Hepatocyte (in vitro differentiated cells): ENCODE measurements around the gene RCBTB2. TPM values are rescaled to one million over a fixed set of nuclear protein-coding genes. Genes with fewer than 3 reads are reported as not detected.

ENCODE experiments used
- DNase-seq: peaks from one replicate; pipeline ENCODE4 v3.0.0-alpha.2; 2016; ENCODE audit warnings: low spot score
- H2AFZ ChIP-seq: fragments of 200-600 bp; sonication (generic); 2 replicates; pipeline ENCODE4 v1.6.0; 2016; ENCODE audit warnings: antibody characterized with exemption, mild to moderate bottlenecking
- H3K27ac ChIP-seq: fragments of 200-600 bp; sonication (generic); 2 replicates; pipeline ENCODE4 v1.5.1; 2016; ENCODE audit warnings: mild to moderate bottlenecking
- H3K27me3 ChIP-seq: fragments of 200-600 bp; sonication (generic); 2 replicates; pipeline ENCODE4 v1.6.1; 2016
- H3K36me3 ChIP-seq: fragments of 200-600 bp; sonication (generic); replicated peaks from 2 replicates; pipeline ENCODE4 v1.5.1; 2016; ENCODE audit warnings: low read depth; ENCODE audit not compliant: insufficient read depth
- H3K4me1 ChIP-seq: fragments of 200-600 bp; sonication (generic); 2 replicates; pipeline ENCODE4 v1.5.1; 2016; ENCODE audit warnings: mild to moderate bottlenecking, moderate library complexity; ENCODE audit not compliant: insufficient read depth
- H3K4me2 ChIP-seq: fragments of 200-600 bp; sonication (generic); 2 replicates; pipeline ENCODE4 v1.6.0; 2016
- H3K4me3 ChIP-seq: fragments of 200-600 bp; sonication (generic); 2 replicates; pipeline ENCODE4 v1.5.1; 2016; ENCODE audit warnings: mild to moderate bottlenecking
- H3K79me2 ChIP-seq: fragments of 200-600 bp; sonication (generic); 2 replicates; pipeline ENCODE4 v1.6.0; 2017; ENCODE audit warnings: mild to moderate bottlenecking
- H3K9me2 ChIP-seq: fragments of 200-600 bp; sonication (generic); replicated peaks from 2 replicates; pipeline ENCODE4 v1.6.0; 2017; ENCODE audit warnings: mild to moderate bottlenecking; ENCODE audit not compliant: insufficient read depth
- H3K9me3 ChIP-seq: fragments of 200-600 bp; sonication (generic); 2 replicates; pipeline ENCODE4 v1.5.1; 2016; ENCODE audit warnings: low read depth, mild to moderate bottlenecking
- H4K20me1 ChIP-seq: fragments of 200-600 bp; sonication (generic); 2 replicates; pipeline ENCODE4 v1.6.0; 2016; ENCODE audit warnings: mild to moderate bottlenecking; ENCODE audit not compliant: insufficient read depth, poor library complexity, severe bottlenecking
- CTCF ChIP-seq: fragments of 200-600 bp; sonication (generic); IDR thresholded peaks from 2 replicates; pipeline ENCODE4 v1.5.1; 2016; ENCODE audit warnings: antibody characterized with exemption, mild to moderate bottlenecking; ENCODE audit not compliant: poor library complexity
- EZH2 ChIP-seq: fragments of 200-600 bp; sonication (generic); IDR thresholded peaks from 2 replicates; pipeline ENCODE4 v1.6.1; 2016; ENCODE audit warnings: antibody characterized with exemption, mild to moderate bottlenecking, borderline replicate concordance
- EZH2phosphoT487 ChIP-seq: fragments of 200-600 bp; sonication (generic); IDR thresholded peaks from one replicate; pipeline ENCODE4 v1.6.1; 2018; ENCODE audit warnings: antibody characterized with exemption, mild to moderate bottlenecking, low read depth, moderate library complexity; ENCODE audit not compliant: unreplicated experiment, severe bottlenecking
- WGBS: methylation state at CpG from one replicate; pipeline ENCODE4 v1.1.6; 2016; ENCODE audit warnings: low lambda C conversion rate; ENCODE audit errors: missing lambda C conversion rate; 5-methylcytosine and 5-hydroxymethylcytosine counted together
- polyA plus RNA-seq: library from polyadenylated mRNA; unstranded; fragments of >200 nt; fragmentation: Nextera tagmentation; extraction: Ambion mirVana; gene quantifications from 2 replicates; pipeline ENCODE4 v1.2.1, GENCODE V29; 2016
- total RNA-seq: library from RNA; depleted of rRNA; stranded (reverse); fragments of >200 nt; gene quantifications from 2 replicates; pipeline ENCODE4 v1.2.3, GENCODE V29; 2014

Gene RCBTB2
- total and polyA plus RNA-seq, 2 experiments from 2014 or later, result 8.8 to 12.2 TPM

- Histone ChIP-seq H4K20me1 (no peaks in the 10 kb centered on the region), H3K36me3 (no peaks in the 10 kb centered on the region), H3K79me2 (no peaks in the 10 kb centered on the region), H3K27ac (no peak overlapping the region), H3K27me3 (no peaks in the 10 kb centered on the region), H3K4me3 (no peak overlapping the region), H3K9me3 (peaks cover 7% of the 10 kb centered on the region), H3K4me1 (no peaks in the 10 kb centered on the region), H3K4me2 (no peak overlapping the region), H2AFZ (no peak overlapping the region), H3K9me2 (no peaks in the 10 kb centered on the region)
- TF ChIP-seq EZH2 (no peak), EZH2phosphoT487 (no peak), CTCF (no peak)
- DNase-seq, result no peak
- WGBS, result 93% methylated on average over 2 of the region's 2 CpGs
Observed at GRCh38 chr13:48556817-48557216, 23.9 kb upstream of the RCBTB2 start.

- Histone ChIP-seq H4K20me1 (no peaks in the 10 kb centered on the region), H3K4me2 (no peak overlapping the region), H3K36me3 (no peaks in the 10 kb centered on the region), H3K4me3 (peak overlapping the region; percentile 12), H3K9me3 (peaks cover 7% of the 10 kb centered on the region), H3K27ac (no peak overlapping the region), H2AFZ (no peak overlapping the region), H3K79me2 (no peaks in the 10 kb centered on the region), H3K9me2 (no peaks in the 10 kb centered on the region), H3K4me1 (no peaks in the 10 kb centered on the region), H3K27me3 (no peaks in the 10 kb centered on the region)
- no peak for TF ChIP-seq EZH2phosphoT487
- no peak for TF ChIP-seq CTCF
- no peak for TF ChIP-seq EZH2
- no peak for DNase-seq
Observed at GRCh38 chr13:48555441-48555840, 22.6 kb upstream of the RCBTB2 start.

- Histone ChIP-seq H3K27ac (no peak overlapping the region), H3K4me3 (no peak overlapping the region), H4K20me1 (no peaks in the 10 kb centered on the region), H3K36me3 (no peaks in the 10 kb centered on the region), H3K79me2 (no peaks in the 10 kb centered on the region), H2AFZ (no peak overlapping the region), H3K9me3 (peaks cover 7% of the 10 kb centered on the region), H3K4me2 (no peak overlapping the region), H3K27me3 (no peaks in the 10 kb centered on the region), H3K4me1 (no peaks in the 10 kb centered on the region), H3K9me2 (no peaks in the 10 kb centered on the region)
- no peak for DNase-seq
- TF ChIP-seq CTCF (no peak), EZH2 (no peak), EZH2phosphoT487 (no peak)
- WGBS, result 90% methylated on average over 1 of the region's 1 CpG
Observed at GRCh38 chr13:48551329-48551728, 18.4 kb upstream of the RCBTB2 start.

GRCh38 chr13:48549658-48550057 lies 16.8 kb upstream of the RCBTB2 start:
- 100% methylated on average over 1 of the region's 1 CpG for WGBS
- Histone ChIP-seq H3K9me2 (no peaks in the 10 kb centered on the region), H3K36me3 (no peaks in the 10 kb centered on the region), H3K4me2 (no peak overlapping the region), H3K9me3 (no peaks in the 10 kb centered on the region), H3K4me3 (no peak overlapping the region), H3K27ac (no peak overlapping the region), H4K20me1 (no peaks in the 10 kb centered on the region), H2AFZ (no peak overlapping the region), H3K79me2 (no peaks in the 10 kb centered on the region), H3K27me3 (no peaks in the 10 kb centered on the region), H3K4me1 (no peaks in the 10 kb centered on the region)
- no peak for DNase-seq
- no peak for TF ChIP-seq CTCF
- TF ChIP-seq EZH2phosphoT487, result no peak
- TF ChIP-seq EZH2, result no peak
